ENCODE data around the gene DCAF10. TPM values are rescaled to one million over a fixed set of nuclear protein-coding genes. Genes with fewer than 3 reads are reported as not detected.
A peak's percentile ranks its signal among the peaks of the same experiment; 100 is the strongest.

The DCAF10 gene
- total and polyA plus RNA-seq, 2 experiments from 2014 or later: 15.8 to 20.9 TPM

DNA sequence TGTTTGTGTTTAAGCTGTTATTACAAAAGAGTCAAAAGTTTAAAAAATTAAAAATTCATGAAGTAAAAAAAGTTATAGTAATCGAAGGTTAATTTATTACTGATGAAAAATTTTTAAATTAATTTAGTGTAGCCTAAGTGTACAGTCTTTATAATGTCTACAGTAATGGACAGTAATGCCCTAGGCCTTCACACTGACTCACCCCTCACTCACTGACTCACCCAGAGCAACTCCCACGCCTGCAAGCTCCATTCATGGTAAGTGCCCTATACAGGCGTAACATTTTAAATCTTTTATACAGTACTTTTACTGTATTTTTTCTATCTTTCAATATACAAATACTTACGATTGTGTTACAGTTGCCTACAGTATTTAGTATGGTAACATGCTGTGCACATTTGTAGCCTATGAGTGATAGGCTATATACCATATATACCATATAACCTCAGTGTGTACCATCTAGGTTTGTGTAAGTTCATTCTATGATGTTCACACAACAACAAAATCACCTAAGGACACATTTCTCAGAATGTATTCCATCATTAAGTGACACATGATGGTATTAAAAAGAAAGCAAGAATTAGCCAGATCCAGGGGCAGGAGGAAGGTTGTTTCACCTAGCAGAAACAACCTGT is 40.1 kb downstream of the DCAF10 start:
- peak overlapping the region; percentile 44; the same call in 1 of the 2 replicates for H3K4me3 ChIP-seq
- H3K4me2 ChIP-seq (ENCODE audit: unreplicated experiment): peak overlapping the region; percentile 86
- peak; percentile 92 for DNase-seq
- in situ Hi-C loops (cut with MboI): no loop called here
- no peaks in the 10 kb centered on the region for H3K9me3 ChIP-seq (ENCODE audit: low read depth)
- peaks cover 24% of the 10 kb centered on the region for H3F3A ChIP-seq (ENCODE audit: insufficient read depth)
- peak overlapping the region; percentile 46; the same call in 1 of the 2 replicates for H3K9ac ChIP-seq
- WGBS, 2 experiments (ENCODE audit: low coverage in 1 of 2, low lambda C conversion rate in 2 of 2, missing lambda C conversion rate in 2 of 2): 7 to 10% methylated on average over 4 of the region's 4 CpGs
- H3K4me1 ChIP-seq (ENCODE audit: insufficient read depth): peaks cover 29% of the 10 kb centered on the region
- H2AFZ ChIP-seq: 0 out of 2 replicates have a peak overlapping the region, but pooled peaks have one; percentile 29
- H3K36me3 ChIP-seq (ENCODE audit: low read depth): peaks cover 24% of the 10 kb centered on the region; the same call in 1 of the 2 replicates
- no peaks in the 10 kb centered on the region for H3K9me2 ChIP-seq (ENCODE audit: insufficient read depth)
- peaks cover 63% of the 10 kb centered on the region for H3K79me2 ChIP-seq (ENCODE audit: insufficient read depth)
- no peak for TF ChIP-seq EZH2phosphoT487 (IDR thresholded peaks at IDR 0.05; ENCODE audit: insufficient read depth, low read depth)
- TF ChIP-seq EZH2 (IDR thresholded peaks at IDR 0.05; ENCODE audit: insufficient read depth, poor library complexity, severe bottlenecking): no peak
- H4K20me1 ChIP-seq (ENCODE audit: insufficient read depth): no peaks in the 10 kb centered on the region
- peak overlapping the region; percentile 69 for H3K27ac ChIP-seq
- H3K27me3 ChIP-seq (replicated peaks; ENCODE audit: insufficient read depth): no peaks in the 10 kb centered on the region

DNA sequence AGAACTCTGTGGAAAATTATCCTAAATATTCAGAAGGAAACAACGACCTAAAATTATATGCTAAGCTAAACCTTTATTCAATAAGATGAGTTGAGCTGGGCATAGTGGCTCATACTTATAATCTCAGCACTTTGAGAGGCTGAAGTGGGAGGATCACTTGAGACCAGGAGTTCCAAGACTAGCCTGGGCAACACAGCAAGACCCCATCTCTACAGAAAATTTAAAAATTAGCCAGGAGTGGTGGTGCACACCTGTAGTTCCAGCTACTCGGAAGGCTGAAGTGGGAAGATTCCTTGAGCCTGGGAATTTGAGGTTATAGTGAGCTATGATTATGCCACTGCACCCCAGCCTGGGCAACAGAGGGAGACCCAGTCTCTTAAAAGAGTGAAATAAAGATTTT is 51.6 kb downstream of the DCAF10 start:
- in situ Hi-C loops (cut with MboI): no loop called here
- Histone ChIP-seq H3K27me3 (replicated peaks; ENCODE audit: insufficient read depth) (no peaks in the 10 kb centered on the region), H3K79me2 (ENCODE audit: insufficient read depth) (peaks cover 7% of the 10 kb centered on the region)

GRCh38 chr9:37856551-37856950 is 56.0 kb downstream of the DCAF10 start:
- Histone ChIP-seq H3K9me3 (ENCODE audit: low read depth) (no peaks in the 10 kb centered on the region), H3F3A (ENCODE audit: insufficient read depth) (no peaks in the 10 kb centered on the region), H3K4me1 (ENCODE audit: insufficient read depth) (no peaks in the 10 kb centered on the region), H3K9ac (no peak overlapping the region), H3K4me3 (no peak overlapping the region), H2AFZ (no peak overlapping the region), H3K4me2 (ENCODE audit: unreplicated experiment) (no peak overlapping the region), H3K79me2 (ENCODE audit: insufficient read depth) (no peaks in the 10 kb centered on the region; the same call in 1 of the 2 replicates), H3K36me3 (ENCODE audit: low read depth) (peaks cover 19% of the 10 kb centered on the region), H3K9me2 (ENCODE audit: insufficient read depth) (no peaks in the 10 kb centered on the region), H3K27me3 (replicated peaks; ENCODE audit: insufficient read depth) (no peaks in the 10 kb centered on the region), H3K27ac (no peak overlapping the region), H4K20me1 (ENCODE audit: insufficient read depth) (no peaks in the 10 kb centered on the region)
- in situ Hi-C loops (cut with MboI): no loop called here
- no peak for TF ChIP-seq EZH2 (IDR thresholded peaks at IDR 0.05; ENCODE audit: insufficient read depth, poor library complexity, severe bottlenecking)
- no peak for TF ChIP-seq EZH2phosphoT487 (IDR thresholded peaks at IDR 0.05; ENCODE audit: insufficient read depth, low read depth)
- WGBS, 2 experiments (ENCODE audit: low coverage in 1 of 2, low lambda C conversion rate in 2 of 2, missing lambda C conversion rate in 2 of 2): 96 to 100% methylated on average over 1 of the region's 1 CpG
- no peak for DNase-seq

More for the DNA sequence above, 51.6 kb downstream of the DCAF10 start:
- H3K9ac ChIP-seq: no peak overlapping the region
- no peak overlapping the region for H3K4me3 ChIP-seq
- no peaks in the 10 kb centered on the region for H3F3A ChIP-seq (ENCODE audit: insufficient read depth)
- WGBS, 2 experiments (ENCODE audit: low coverage in 1 of 2, low lambda C conversion rate in 2 of 2, missing lambda C conversion rate in 2 of 2): 97 to 100% methylated on average over 2 of the region's 2 CpGs
- H3K9me2 ChIP-seq (ENCODE audit: insufficient read depth): no peaks in the 10 kb centered on the region
- peaks cover 17% of the 10 kb centered on the region for H3K36me3 ChIP-seq (ENCODE audit: low read depth)
- DNase-seq: no peak
- TF ChIP-seq EZH2phosphoT487 (IDR thresholded peaks at IDR 0.05; ENCODE audit: insufficient read depth, low read depth): no peak
- TF ChIP-seq EZH2 (IDR thresholded peaks at IDR 0.05; ENCODE audit: insufficient read depth, poor library complexity, severe bottlenecking): no peak
- H3K9me3 ChIP-seq (ENCODE audit: low read depth): no peaks in the 10 kb centered on the region
- H3K27ac ChIP-seq: no peak overlapping the region
- H3K4me1 ChIP-seq (ENCODE audit: insufficient read depth): no peaks in the 10 kb centered on the region
- no peaks in the 10 kb centered on the region for H4K20me1 ChIP-seq (ENCODE audit: insufficient read depth)
- no peak overlapping the region for H3K4me2 ChIP-seq (ENCODE audit: unreplicated experiment)
- no peak overlapping the region for H2AFZ ChIP-seq

DNA sequence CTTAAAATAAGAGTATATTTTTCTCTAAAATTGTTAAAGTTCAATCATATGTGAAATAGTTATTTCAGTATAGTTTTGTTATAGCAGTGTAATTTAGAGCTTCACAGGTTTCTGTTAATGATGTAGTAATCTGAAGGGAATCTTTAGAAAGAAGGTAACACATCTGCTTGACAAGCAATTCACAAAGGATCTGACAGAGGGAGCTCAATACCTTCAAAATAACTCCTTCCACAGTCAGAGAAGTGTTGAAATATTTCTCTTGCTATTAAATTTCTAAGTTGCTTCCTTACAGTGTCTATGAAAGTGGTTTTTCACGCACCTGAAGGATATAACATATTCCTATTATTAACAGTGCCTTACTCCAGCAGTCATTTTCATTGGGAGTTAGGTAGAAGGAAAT is 58.4 kb downstream of the DCAF10 start:
- H3K9me3 ChIP-seq (ENCODE audit: low read depth): no peaks in the 10 kb centered on the region
- 100% methylated on average over 1 of the region's 1 CpG for WGBS, 2 experiments (ENCODE audit: low coverage in 1 of 2, low lambda C conversion rate in 2 of 2, missing lambda C conversion rate in 2 of 2)
- no peak overlapping the region for H2AFZ ChIP-seq
- peaks cover 35% of the 10 kb centered on the region for H3K36me3 ChIP-seq (ENCODE audit: low read depth)
- H3K9me2 ChIP-seq (ENCODE audit: insufficient read depth): no peaks in the 10 kb centered on the region
- in situ Hi-C loops (cut with MboI): no loop called here
- H3K4me2 ChIP-seq (ENCODE audit: unreplicated experiment): no peak overlapping the region
- peak; percentile 32 for DNase-seq
- H3K79me2 ChIP-seq (ENCODE audit: insufficient read depth): peaks cover 7% of the 10 kb centered on the region
- H4K20me1 ChIP-seq (ENCODE audit: insufficient read depth): no peaks in the 10 kb centered on the region
- no peak overlapping the region for H3K9ac ChIP-seq
- no peaks in the 10 kb centered on the region for H3F3A ChIP-seq (ENCODE audit: insufficient read depth)
- H3K4me3 ChIP-seq: no peak overlapping the region
- H3K27me3 ChIP-seq (replicated peaks; ENCODE audit: insufficient read depth): no peaks in the 10 kb centered on the region
- no peak overlapping the region for H3K27ac ChIP-seq
- TF ChIP-seq EZH2phosphoT487 (IDR thresholded peaks at IDR 0.05; ENCODE audit: insufficient read depth, low read depth) (no peak), EZH2 (IDR thresholded peaks at IDR 0.05; ENCODE audit: insufficient read depth, poor library complexity, severe bottlenecking) (no peak)
- H3K4me1 ChIP-seq (ENCODE audit: insufficient read depth): no peaks in the 10 kb centered on the region
